Right lung (tissue), 5 donors: Measurements from ENCODE around the gene KDSR. TPM values are rescaled to one million over a fixed set of nuclear protein-coding genes. Genes with fewer than 3 reads are reported as not detected.
"Not testable (repeated sequence)": the region's sequence is repeated elsewhere in the genome, so short reads cannot be mapped to it uniquely, and the experiment has no call there.

ENCODE experiments used
- DNase-seq, 2 donors: peaks; one replicate each; pipeline ENCODE4 v3.0.0-alpha.2; 2013
- polyA plus RNA-seq, 5 donors: library from polyadenylated mRNA; unstranded; fragments of 120-200 nt; gene quantifications; one replicate each; pipeline versions ENCODE4 v1.2.1 to v1.2.3, GENCODE V29; 2013; ENCODE audit warnings: inconsistent platforms in 1 of 5, low replicate concordance in 1 of 5; ENCODE audit not compliant: insufficient read length in 5 of 5, insufficient read depth in 1 of 5

KDSR gene
- polyA plus RNA-seq, 5 donors, result 32.1 to 45.8 (median 40.8) TPM

GRCh38 chr18:63373161-63373560, 6.2 kb upstream of the KDSR start:
- no peak for DNase-seq

- no peak for DNase-seq
These were observed 1.6 kb upstream of the KDSR start for GRCh38 chr18:63368611-63369010.

GRCh38 chr18:63366213-63367052, 573 bp downstream of the KDSR start:
- DNase-seq, result peak; percentile 10 to 19

GRCh38 chr18:63365876-63366212, 1.2 kb downstream of the KDSR start:
- DNase-seq, result peak in 1 of 2 donors; percentile 4

- no peak for DNase-seq
These were observed 3.1 kb downstream of the KDSR start for GRCh38 chr18:63363951-63364350.

GRCh38 chr18:63363420-63363819, 3.6 kb downstream of the KDSR start:
- DNase-seq, result not testable (repeated sequence)

- DNase-seq, result no peak
These were observed 10.6 kb downstream of the KDSR start for GRCh38 chr18:63356272-63356896.

- DNase-seq, result no peak
These were observed 16.8 kb downstream of the KDSR start for GRCh38 chr18:63350230-63350629.

- DNase-seq, result no peak
These were observed 18.4 kb downstream of the KDSR start for GRCh38 chr18:63348508-63349136.

GRCh38 chr18:63346480-63347183, 20.4 kb downstream of the KDSR start:
- DNase-seq, result no peak

GRCh38 chr18:63346031-63346430, 21.0 kb downstream of the KDSR start:
- DNase-seq, result no peak

GRCh38 chr18:63344918-63345317, 22.1 kb downstream of the KDSR start:
- DNase-seq, result no peak

- no peak for DNase-seq
These were observed 22.7 kb downstream of the KDSR start for GRCh38 chr18:63344263-63344662.

- DNase-seq, result no peak
These were observed 24.8 kb downstream of the KDSR start for GRCh38 chr18:63342206-63342605.

- no peak for DNase-seq
These were observed 27.0 kb downstream of the KDSR start for GRCh38 chr18:63339920-63340484.

GRCh38 chr18:63336366-63337099, 30.5 kb downstream of the KDSR start:
- DNase-seq, result no peak

- DNase-seq, result no peak
These were observed 35.9 kb downstream of the KDSR start for GRCh38 chr18:63331105-63331504.

GRCh38 chr18:63329431-63330145, 37.4 kb downstream of the KDSR start:
- no peak for DNase-seq

GRCh38 chr18:63326011-63326410, 41.0 kb downstream of the KDSR start:
- DNase-seq, result no peak

GRCh38 chr18:63325086-63325686, 41.8 kb downstream of the KDSR start:
- DNase-seq, result no peak
